Measurements from ENCODE around the gene HMCES.
A peak's percentile ranks its signal among the peaks of the same experiment; 100 is the strongest.

Gene HMCES

GRCh38 chr3:129278439-129278965 is at the start of gene HMCES:
TSS of gene HMCES (plus strand) at chr3:129278870. CDS start at chr3:129279733, 863 bp downstream.
- DNase-seq (ENCODE audit: low read depth in 2 of 2): peak; percentile 84 to 88

GRCh38 chr3:129228891-129229585 is 49.6 kb upstream of the HMCES start:
- no peak for DNase-seq (ENCODE audit: low read depth in 2 of 2)

- no peak for DNase-seq (ENCODE audit: low read depth in 2 of 2)
Observed at GRCh38 chr3:129230311-129231019, 48.2 kb upstream of the HMCES start.

- DNase-seq (ENCODE audit: low read depth in 2 of 2): no peak
Observed at GRCh38 chr3:129231331-129232119, 47.1 kb upstream of the HMCES start.

- DNase-seq (ENCODE audit: low read depth in 2 of 2): no peak
Observed at GRCh38 chr3:129233538-129233937, 45.1 kb upstream of the HMCES start.

GRCh38 chr3:129234441-129234840 is 44.2 kb upstream of the HMCES start:
- DNase-seq (ENCODE audit: low read depth in 2 of 2): no peak

- no peak for DNase-seq (ENCODE audit: low read depth in 2 of 2)
Observed at GRCh38 chr3:129235344-129235917, 43.2 kb upstream of the HMCES start.

- no peak for DNase-seq (ENCODE audit: low read depth in 2 of 2)
Observed at GRCh38 chr3:129238945-129239705, 39.5 kb upstream of the HMCES start.

GRCh38 chr3:129239991-129240390 is 38.7 kb upstream of the HMCES start:
- no peak for DNase-seq (ENCODE audit: low read depth in 2 of 2)

- DNase-seq (ENCODE audit: low read depth in 2 of 2): no peak
Observed at GRCh38 chr3:129240436-129240835, 38.2 kb upstream of the HMCES start.

GRCh38 chr3:129245141-129245540 is 33.5 kb upstream of the HMCES start:
- DNase-seq (ENCODE audit: low read depth in 2 of 2): no peak

- DNase-seq (ENCODE audit: low read depth in 2 of 2): peak; percentile 33 to 46
Observed at GRCh38 chr3:129245641-129246306, 32.9 kb upstream of the HMCES start.

GRCh38 chr3:129246636-129247035 is 32.0 kb upstream of the HMCES start:
- DNase-seq (ENCODE audit: low read depth in 2 of 2): no peak

GRCh38 chr3:129248286-129248979 is 30.2 kb upstream of the HMCES start:
- no peak for DNase-seq (ENCODE audit: low read depth in 2 of 2)

GRCh38 chr3:129249284-129250065 is 29.2 kb upstream of the HMCES start, which contains the start of gene COPG1:
TSS of gene COPG1 (plus strand) at chr3:129249606. CDS start at chr3:129249710, 104 bp downstream.
- DNase-seq (ENCODE audit: low read depth in 2 of 2): peak; percentile 67 to 78

GRCh38 chr3:129252748-129253147 is 25.9 kb upstream of the HMCES start:
- no peak for DNase-seq (ENCODE audit: low read depth in 2 of 2)

GRCh38 chr3:129254536-129255230 is 24.0 kb upstream of the HMCES start:
- DNase-seq (ENCODE audit: low read depth in 2 of 2): no peak

GRCh38 chr3:129256270-129256669 is 22.4 kb upstream of the HMCES start:
- no peak for DNase-seq (ENCODE audit: low read depth in 2 of 2)
